Lower leg skin (tissue), 4 donors: ENCODE data around the gene LMO2. TPM values are rescaled to one million over a fixed set of nuclear protein-coding genes. Genes with fewer than 3 reads are reported as not detected.
A peak's percentile ranks its signal among the peaks of the same experiment; 100 is the strongest.

ENCODE experiments used
- DNase-seq, 2 donors: peaks; one replicate each; pipeline ENCODE4 v3.0.0-alpha.2; 2019; ENCODE audit warnings: low spot score in 2 of 2
- H3K4me3 ChIP-seq: fragments of 200-600 bp; sonication (generic); 2 replicates; pipeline ENCODE4 v1.5.1; 2017; ENCODE audit warnings: mild to moderate bottlenecking, low read depth; ENCODE audit not compliant: poor library complexity, severe bottlenecking
- POLR2A ChIP-seq, 2 donors: fragments of 450-650 bp; IDR thresholded peaks; one replicate each; pipeline ENCODE4 v1.6.1; 2016 to 2017; ENCODE audit warnings: antibody characterized with exemption in 2 of 2, mild to moderate bottlenecking in 1 of 2, moderate library complexity in 1 of 2
- WGBS, 2 donors: methylation state at CpG; one replicate each; pipeline ENCODE4 v1.1.5; 2018; 5-methylcytosine and 5-hydroxymethylcytosine counted together
- intact Hi-C: fragments of 100-400 bp; cut with DNase I; formaldehyde crosslinking; loops from one replicate; pipeline ENCODE4 v1.15.0; 2023; ENCODE audit warnings: low total_unique reads
- total RNA-seq, 4 donors: library from RNA; depleted of rRNA; stranded (reverse); fragments of >200 nt; gene quantifications; one replicate each; pipeline ENCODE4 v1.1.0, GENCODE V29; 2016
- TF ChIP-seq, protein P1 (sequence below), 3 donors: fragments of 450-650 bp; IDR thresholded peaks; one replicate each; pipeline ENCODE4 v1.5.1; 2016; ENCODE audit warnings: antibody characterized with exemption in 3 of 3, mild to moderate bottlenecking in 3 of 3, moderate library complexity in 2 of 3

The LMO2 gene
- total RNA-seq, 4 donors from 2014 or later: 2.2 to 15.6 (median 9.8) TPM

DNA sequence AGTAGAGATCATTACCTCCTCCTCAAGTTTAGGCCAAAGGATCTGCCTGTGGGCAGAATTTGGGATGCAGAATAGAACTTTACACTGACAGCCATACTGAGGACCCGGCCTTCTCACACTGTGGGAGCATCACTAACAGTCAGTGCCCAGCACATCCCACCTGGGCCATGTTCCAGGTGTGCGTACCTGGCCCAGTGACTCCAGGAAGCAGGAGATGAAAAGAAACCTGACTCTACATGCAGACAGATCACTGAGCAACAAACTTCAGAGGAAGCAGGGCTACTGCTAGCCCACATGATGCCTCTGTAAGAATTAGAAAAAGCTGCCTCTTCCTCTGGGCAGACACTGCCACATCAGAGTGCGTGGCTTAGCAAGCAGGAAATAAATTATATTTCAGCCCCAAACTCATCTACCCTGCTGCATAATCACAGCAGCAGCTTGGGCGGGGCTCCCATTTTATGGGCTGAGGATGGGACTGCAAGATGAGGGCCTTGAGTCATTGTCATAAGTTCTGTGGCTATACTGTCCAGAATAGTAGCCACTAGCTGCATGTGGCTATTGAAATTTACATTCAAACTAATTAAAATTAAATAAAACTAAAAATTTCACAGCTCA, 6.0 kb upstream of the LMO2 start:
- TF ChIP-seq, protein P1, sequence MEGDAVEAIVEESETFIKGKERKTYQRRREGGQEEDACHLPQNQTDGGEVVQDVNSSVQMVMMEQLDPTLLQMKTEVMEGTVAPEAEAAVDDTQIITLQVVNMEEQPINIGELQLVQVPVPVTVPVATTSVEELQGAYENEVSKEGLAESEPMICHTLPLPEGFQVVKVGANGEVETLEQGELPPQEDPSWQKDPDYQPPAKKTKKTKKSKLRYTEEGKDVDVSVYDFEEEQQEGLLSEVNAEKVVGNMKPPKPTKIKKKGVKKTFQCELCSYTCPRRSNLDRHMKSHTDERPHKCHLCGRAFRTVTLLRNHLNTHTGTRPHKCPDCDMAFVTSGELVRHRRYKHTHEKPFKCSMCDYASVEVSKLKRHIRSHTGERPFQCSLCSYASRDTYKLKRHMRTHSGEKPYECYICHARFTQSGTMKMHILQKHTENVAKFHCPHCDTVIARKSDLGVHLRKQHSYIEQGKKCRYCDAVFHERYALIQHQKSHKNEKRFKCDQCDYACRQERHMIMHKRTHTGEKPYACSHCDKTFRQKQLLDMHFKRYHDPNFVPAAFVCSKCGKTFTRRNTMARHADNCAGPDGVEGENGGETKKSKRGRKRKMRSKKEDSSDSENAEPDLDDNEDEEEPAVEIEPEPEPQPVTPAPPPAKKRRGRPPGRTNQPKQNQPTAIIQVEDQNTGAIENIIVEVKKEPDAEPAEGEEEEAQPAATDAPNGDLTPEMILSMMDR (IDR thresholded peaks at IDR 0.05): no peak
- no peak for TF ChIP-seq POLR2A (IDR thresholded peaks at IDR 0.05)
- 41 to 57% methylated on average over 4 of the region's 4 CpGs for WGBS, 2 donors
- no peak overlapping the region for H3K4me3 ChIP-seq
- intact Hi-C loops: no loop called here
- peak; percentile 61 to 80 for DNase-seq

DNA sequence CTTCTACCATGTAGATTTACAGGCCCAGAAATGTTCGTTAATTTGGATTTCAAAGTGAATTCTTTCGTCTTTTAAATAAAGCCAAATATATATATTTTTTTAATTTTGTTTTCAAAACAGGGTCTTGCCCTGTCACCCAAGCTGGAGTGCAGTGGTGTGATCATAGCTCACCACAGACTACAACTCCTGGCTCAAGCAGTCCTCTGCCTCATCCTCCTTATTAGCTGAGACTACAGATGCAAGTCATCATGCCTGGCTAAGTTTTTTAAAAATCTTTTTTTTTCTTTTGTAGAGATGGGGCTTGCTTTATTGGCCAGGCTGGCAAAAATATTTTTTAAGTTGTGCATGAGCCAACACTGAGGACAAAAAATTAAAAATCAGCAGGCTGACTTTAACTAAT, 5.0 kb upstream of the LMO2 start:
- H3K4me3 ChIP-seq: no peak overlapping the region
- DNase-seq: peak in 1 of 2 donors; percentile 42
- 65 to 73% methylated on average over 2 of the region's 2 CpGs for WGBS, 2 donors
- intact Hi-C loops: no loop called here
- TF ChIP-seq, protein P1 (IDR thresholded peaks at IDR 0.05): no peak
- TF ChIP-seq POLR2A (IDR thresholded peaks at IDR 0.05): no peak

DNA sequence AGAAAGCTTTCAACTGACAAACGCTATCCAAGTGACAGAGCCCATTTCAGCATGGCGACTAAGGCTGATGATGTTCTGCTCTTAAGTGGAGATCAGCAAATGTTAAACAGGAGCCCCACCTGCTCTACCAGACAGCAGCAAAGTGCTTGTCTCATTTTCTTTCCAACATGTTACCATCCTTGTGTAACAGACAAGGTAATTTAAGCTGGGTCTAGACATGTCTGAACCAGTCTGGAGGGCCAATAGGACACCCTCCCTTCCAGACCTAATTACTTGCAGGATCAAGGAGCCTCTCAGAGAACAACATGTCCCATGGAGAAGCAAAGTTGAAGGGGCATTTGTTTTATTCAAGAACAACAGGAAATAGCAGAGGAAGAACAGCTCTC, 3.9 kb upstream of the LMO2 start:
- no peak overlapping the region for H3K4me3 ChIP-seq
- 49 to 80% methylated on average over 2 of the region's 2 CpGs for WGBS, 2 donors
- intact Hi-C loops: no loop called here
- TF ChIP-seq, protein P1 (IDR thresholded peaks at IDR 0.05): no peak
- no peak for TF ChIP-seq POLR2A (IDR thresholded peaks at IDR 0.05)
- no peak for DNase-seq

DNA sequence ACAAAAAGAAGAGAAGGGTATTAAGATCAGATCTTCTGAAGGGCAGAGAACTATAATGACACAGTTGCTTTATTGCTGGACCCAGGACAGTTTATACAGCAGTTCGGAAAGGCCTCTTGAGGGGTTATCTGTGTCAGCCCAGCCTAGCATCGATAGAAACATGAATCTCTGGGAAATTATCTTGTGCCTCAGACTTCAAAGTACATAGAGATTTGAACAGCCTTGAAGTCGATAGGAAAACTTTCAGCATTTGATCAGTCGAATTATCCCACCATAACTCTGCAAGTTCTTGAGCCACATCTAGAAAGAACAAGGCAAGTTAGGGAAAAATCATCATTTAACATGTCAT, 2.5 kb upstream of the LMO2 start:
- TF ChIP-seq POLR2A (IDR thresholded peaks at IDR 0.05): no peak

DNA sequence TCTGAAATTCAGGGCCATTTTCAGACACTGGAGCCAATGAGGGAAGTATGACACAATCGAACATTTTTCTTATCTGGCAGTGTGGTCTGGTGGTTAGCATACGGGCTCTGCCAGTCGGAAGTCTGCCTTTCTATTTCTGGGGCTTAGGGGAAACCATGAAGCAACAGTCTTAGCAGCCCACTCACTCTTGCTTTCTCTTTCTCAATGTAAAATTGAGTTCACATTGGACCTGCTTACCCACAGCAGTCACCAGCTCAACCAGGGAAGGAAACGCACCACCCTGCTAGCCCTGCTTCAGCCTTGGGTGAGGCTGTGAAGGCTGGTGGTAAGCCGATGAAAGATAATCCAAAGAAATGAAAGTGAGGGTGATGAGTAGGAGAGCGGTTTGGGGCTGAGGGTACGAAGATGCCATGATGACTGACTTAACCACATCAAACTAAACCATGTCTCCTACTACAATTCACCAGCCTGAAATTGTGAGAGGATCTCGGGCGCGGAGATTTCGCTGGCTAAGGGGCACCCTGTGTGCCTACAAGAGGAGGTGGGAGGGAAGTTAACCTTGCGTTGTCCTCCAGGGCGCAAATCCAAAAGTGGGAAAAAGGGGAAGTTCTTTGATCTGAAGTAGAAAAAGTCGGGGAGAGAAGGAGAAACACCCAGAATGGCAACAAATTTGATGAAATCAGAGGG, 2.0 kb upstream of the LMO2 start:
- 82% methylated on average over 14 of the region's 14 CpGs for WGBS, 2 donors
- no peak overlapping the region for H3K4me3 ChIP-seq

More for the DNA sequence above, 2.5 kb upstream of the LMO2 start:
- H3K4me3 ChIP-seq: no peak overlapping the region
- DNase-seq: no peak
- intact Hi-C loops: no loop called here
- 84 to 93% methylated on average over 4 of the region's 4 CpGs for WGBS, 2 donors

DNA sequence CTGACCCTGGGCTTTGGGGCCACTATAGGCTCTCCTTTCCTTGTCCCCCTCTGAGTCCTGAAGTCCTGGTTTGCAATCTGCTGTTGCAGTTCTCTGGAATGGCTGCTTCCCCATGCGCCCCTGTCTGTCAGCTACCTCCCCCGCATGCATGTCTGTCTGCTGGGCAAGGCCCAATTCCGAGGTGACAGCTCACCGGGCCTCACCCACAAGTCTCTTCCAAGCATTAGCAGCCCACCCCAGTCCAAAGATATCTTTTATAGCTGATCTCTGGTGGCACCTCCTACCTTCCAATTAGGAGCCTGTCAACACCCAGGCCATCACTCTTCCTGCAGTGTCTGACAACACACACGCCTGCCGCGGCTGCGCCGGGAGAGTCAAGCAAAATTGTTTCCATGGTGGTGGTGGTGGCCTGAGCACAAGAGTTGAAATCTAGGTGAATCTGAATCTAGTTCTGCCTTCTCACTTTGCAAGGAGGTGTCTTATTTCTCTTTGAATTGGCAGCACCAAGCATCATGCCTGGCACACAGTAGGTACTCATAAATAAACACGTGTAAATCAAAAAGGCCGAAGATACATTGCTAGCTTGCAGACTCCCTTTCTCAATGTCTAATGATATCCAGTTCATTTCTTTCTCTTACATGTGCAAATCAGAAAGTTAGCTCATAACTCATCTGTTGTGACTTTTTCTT, 1.2 kb upstream of the LMO2 start:
- WGBS, 2 donors: 84 to 89% methylated on average over 11 of the region's 11 CpGs

More for the DNA sequence above, 2.0 kb upstream of the LMO2 start:
- peak in 1 of 2 donors; percentile 76 for DNase-seq
- TF ChIP-seq, protein P1 (IDR thresholded peaks at IDR 0.05): no peak
- no peak for TF ChIP-seq POLR2A (IDR thresholded peaks at IDR 0.05)
- intact Hi-C loops: no loop called here

More for the DNA sequence above, 1.2 kb upstream of the LMO2 start:
- intact Hi-C loops: no loop called here
- DNase-seq: peak in 1 of 2 donors; percentile 70
- TF ChIP-seq, protein P1 (IDR thresholded peaks at IDR 0.05): no peak
- TF ChIP-seq POLR2A (IDR thresholded peaks at IDR 0.05): no peak
- H3K4me3 ChIP-seq: no peak overlapping the region
